GM12874 (cell line): ENCODE data around the gene LRRFIP2.

Experiments
- CTCF ChIP-seq: IDR thresholded peaks from 2 replicates; pipeline ENCODE4 v1.5.1; 2011; ENCODE audit warnings: low read depth, mild to moderate bottlenecking, control low read depth, low read length, moderate library complexity; ENCODE audit not compliant: insufficient read depth

The LRRFIP2 gene

DNA sequence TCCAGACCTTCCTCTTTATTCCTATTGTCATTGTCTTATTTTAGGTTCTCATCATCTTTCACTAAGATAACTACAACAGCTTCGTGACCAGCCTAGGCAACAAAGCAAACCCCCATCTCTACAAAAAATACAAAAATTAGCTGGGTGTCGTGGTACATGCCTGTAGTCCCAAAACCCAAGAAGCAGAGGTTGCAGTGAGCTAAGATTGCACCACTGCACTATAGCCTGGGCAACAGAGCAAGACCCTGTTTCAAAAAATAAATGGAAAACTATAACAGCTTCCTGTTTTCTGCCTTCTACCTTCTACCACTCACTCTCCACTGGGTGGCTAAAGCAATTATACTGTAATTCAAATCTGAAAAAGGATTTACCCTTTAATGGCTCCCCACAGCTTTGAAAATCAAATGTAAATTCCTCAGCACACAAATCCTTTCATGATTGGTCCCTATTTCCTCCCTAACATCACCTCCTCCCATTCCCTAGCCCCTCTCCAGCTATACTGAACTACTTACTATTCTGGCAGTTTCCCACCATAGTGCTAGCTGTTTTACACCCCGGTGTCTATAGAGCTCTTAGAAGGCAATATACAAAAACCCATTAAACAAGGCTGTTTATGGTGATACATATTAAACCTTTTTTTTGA lies 33.4 kb downstream of the LRRFIP2 start:
- TF ChIP-seq CTCF = 0 out of 2 replicates have a peak, but pooled peaks have one; percentile 3

DNA sequence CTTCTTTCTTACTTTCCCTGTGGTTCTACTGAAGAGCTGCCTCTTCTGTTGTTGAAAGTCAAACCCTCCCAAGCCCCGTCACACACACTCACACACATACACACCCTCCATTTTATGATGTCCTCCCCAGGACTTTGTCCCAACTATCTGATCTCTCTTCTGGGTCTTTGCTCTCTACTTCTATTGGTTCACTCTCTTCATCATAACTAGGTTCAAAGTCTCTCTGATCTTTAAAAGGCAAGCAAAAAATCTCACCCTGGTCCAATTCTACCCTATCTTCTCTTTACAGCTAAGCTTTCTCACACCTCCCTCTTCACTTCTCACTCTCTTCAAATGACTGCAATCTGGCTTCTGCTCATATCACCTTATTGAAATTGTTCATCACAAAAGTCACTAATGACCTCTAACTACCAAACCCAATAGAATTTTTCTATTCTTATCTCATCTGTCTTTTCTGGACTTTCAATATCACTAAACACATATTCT lies 34.8 kb downstream of the LRRFIP2 start:
- no peak for TF ChIP-seq CTCF

GRCh38 chr3:37138816-37139215 lies 35.6 kb downstream of the LRRFIP2 start:
- TF ChIP-seq CTCF = no peak

DNA sequence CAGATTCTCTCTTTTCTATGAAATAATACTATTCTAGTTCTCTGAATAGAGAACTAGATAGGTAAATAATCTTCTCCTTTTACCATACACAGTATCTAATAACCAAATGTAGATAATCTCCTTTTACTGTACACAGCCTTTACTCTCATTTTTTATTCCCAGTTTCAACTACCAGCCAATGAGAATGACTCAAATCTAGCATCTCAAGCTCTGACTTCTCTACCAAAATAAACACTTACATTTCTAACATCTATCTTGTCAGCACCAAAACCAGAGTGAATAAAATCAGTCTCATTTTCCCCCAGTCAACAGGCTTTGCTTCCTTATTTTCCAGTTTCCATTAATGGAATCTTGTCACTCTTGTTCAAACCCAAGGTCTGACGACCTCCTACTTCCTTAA lies 36.9 kb downstream of the LRRFIP2 start:
- no peak for TF ChIP-seq CTCF

DNA sequence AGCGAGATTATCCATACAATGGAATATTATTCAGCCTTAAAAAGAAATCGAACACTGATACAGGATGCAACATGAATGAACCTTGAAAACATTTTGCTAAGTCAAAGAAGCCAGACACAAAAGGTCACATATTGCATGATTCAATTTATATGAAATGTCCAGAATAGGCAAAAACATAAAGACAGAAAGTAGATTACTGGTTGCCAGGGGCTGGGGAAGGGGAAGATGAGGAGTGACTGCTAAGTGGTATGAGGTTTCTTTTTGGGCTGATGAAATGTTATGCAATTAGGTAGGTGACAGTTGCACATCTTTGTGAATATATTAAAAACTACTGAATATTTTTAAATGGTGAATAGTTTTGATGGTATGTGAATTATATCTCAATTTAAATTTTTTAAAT lies 38.3 kb downstream of the LRRFIP2 start:
- no peak for TF ChIP-seq CTCF

DNA sequence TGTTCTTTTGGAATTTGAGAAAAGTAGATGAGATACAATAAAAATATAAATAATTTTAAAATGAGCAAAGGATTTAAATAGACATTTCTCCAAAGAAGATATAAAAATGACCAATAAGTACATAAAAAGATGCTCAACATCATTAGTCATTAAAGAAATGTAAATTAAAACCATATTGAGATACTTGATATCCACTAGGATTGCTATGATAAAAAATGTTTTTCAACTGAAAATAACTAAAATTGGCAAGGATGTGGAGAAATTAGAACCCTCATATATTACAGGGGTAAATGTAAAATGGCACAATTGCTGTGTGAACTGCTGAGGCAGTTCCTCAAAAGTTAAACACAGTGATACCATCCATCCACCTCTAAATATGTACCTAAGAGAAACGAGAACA lies 38.8 kb downstream of the LRRFIP2 start:
- no peak for TF ChIP-seq CTCF

DNA sequence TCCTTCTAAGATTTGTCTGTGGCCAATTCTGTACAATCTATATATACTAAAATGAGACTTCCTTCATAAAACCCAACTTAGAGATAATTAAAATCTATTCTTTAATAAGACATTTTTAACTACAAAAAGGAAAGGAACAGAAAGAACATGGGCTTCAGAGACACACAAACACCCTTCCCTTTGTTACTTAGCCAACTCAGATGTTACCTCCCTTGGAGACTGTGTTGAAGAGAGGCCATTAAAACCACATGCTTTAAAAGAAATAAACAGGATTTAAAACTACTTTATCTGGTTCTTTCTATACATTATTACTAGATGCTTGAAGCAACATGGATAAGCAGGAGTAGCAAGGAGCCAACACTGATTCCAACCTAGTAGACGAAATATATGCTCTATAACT lies 42.0 kb downstream of the LRRFIP2 start:
- no peak for TF ChIP-seq CTCF
